ENCODE results near the gene TXNIP. TPM values are rescaled to one million over a fixed set of nuclear protein-coding genes. Genes with fewer than 3 reads are reported as not detected.
A peak's percentile ranks its signal among the peaks of the same experiment; 100 is the strongest.

TXNIP gene
- total and polyA plus RNA-seq, 12 donors: 202 to 2,069 (median 743) TPM

GRCh38 chr1:145967288-145967687 lies 29.1 kb downstream of the TXNIP start:
- no peaks in the 10 kb centered on the region for H3K27me3 ChIP-seq
- H3K36me3 ChIP-seq (replicated peaks in 1 of 2): no peaks in the 10 kb centered on the region
- peaks cover 8 to 28% of the 10 kb centered on the region in 2 donors for H3K4me1 ChIP-seq (replicated peaks in 1 of 2)
- WGBS, 4 donors: 99 to 100% (median 100%) methylated on average over 2 of the region's 2 CpGs
- intact Hi-C loops (cut with DNase I): loop anchor here in 1 of 2 donors (5.0 to 10.0 kb wide), 2 partner anchors 50 to 68 kb away; partner anchors contain the start of gene PEX11B
- no peaks in the 10 kb centered on the region for H3K9me3 ChIP-seq (replicated peaks in 1 of 3)
- DNase-seq: no peak
- H3K27ac ChIP-seq: no peak overlapping the region
- TF ChIP-seq CTCF (IDR thresholded peaks at IDR 0.05): no peak
- TF ChIP-seq POLR2A (IDR thresholded peaks at IDR 0.05): no peak
- H3K4me3 ChIP-seq: no peak overlapping the region

- Histone ChIP-seq H3K27ac (peak overlapping the region; percentile 80 to 91 (median 85)), H3K27me3 (no peaks in the 10 kb centered on the region), H3K9me3 (replicated peaks in 1 of 3) (no peaks in the 10 kb centered on the region), H3K4me3 (peak overlapping the region in 3 of 4 donors; percentile 26 to 66 (median 40)), H3K4me1 (replicated peaks in 1 of 2) (peaks cover 24 to 41% of the 10 kb centered on the region in 2 donors), H3K36me3 (replicated peaks in 1 of 2) (no peaks in the 10 kb centered on the region)
- intact Hi-C loops (cut with DNase I): loop anchor here in 1 of 2 donors (5.0 to 10.0 kb wide), 2 partner anchors 48 to 70 kb away; partner anchors contain the start of gene PEX11B
- TF ChIP-seq CTCF (IDR thresholded peaks at IDR 0.05): no peak
- no peak for TF ChIP-seq POLR2A (IDR thresholded peaks at IDR 0.05)
- DNase-seq: no peak
- WGBS, 4 donors: 1 to 3% (median 1%) methylated on average over 5 of the region's 5 CpGs
These were observed 31.1 kb downstream of the TXNIP start for GRCh38 chr1:145965119-145965744.

GRCh38 chr1:145964328-145965118 lies 31.9 kb downstream of the TXNIP start, which contains the start of the genes ANKRD34A and POLR3GL:
Gene ANKRD34A, minus strand, starts transcription at chr1:145964575. Its CDS starts 2,816 bp downstream, at chr1:145961759.
Gene POLR3GL, plus strand, starts transcription at chr1:145964690. Its CDS starts 10,176 bp downstream, at chr1:145974866.
- peaks cover 26 to 48% of the 10 kb centered on the region in 2 donors for H3K4me1 ChIP-seq (replicated peaks in 1 of 2)
- peak within 1 kb of the TSS; percentile 26 to 78 (median 53) for H3K4me3 ChIP-seq
- intact Hi-C loops (cut with DNase I): loop anchor here in 1 of 2 donors (5.0 to 10.0 kb wide), 2 partner anchors 47 to 70 kb away; partner anchors contain the start of gene PEX11B
- TF ChIP-seq CTCF (IDR thresholded peaks at IDR 0.05) (no peak), POLR2A (IDR thresholded peaks at IDR 0.05) (peak in 1 of 2 donors; percentile 98)
- no peaks in the 10 kb centered on the region for H3K36me3 ChIP-seq (replicated peaks in 1 of 2)
- H3K27ac ChIP-seq: peak within 1 kb of the TSS; percentile 80 to 91 (median 85)
- H3K27me3 ChIP-seq: no peaks in the 10 kb centered on the region
- WGBS, 4 donors: 0 to 1% (median 1%) methylated on average over 28 to 37 of the region's 37 CpGs
- H3K9me3 ChIP-seq (replicated peaks in 1 of 3): no peaks in the 10 kb centered on the region
- peak; percentile 95 to 99 (median 98) for DNase-seq
